ENCODE results near the gene FSTL3. TPM values are rescaled to one million over a fixed set of nuclear protein-coding genes. Genes with fewer than 3 reads are reported as not detected.
A peak's percentile ranks its signal among the peaks of the same experiment; 100 is the strongest.
"Not testable (repeated sequence)": the region's sequence is repeated elsewhere in the genome, so short reads cannot be mapped to it uniquely, and the experiment has no call there.

Gene FSTL3
- total RNA-seq, 1 experiment from 2014 or later, result 8.0 TPM

DNA sequence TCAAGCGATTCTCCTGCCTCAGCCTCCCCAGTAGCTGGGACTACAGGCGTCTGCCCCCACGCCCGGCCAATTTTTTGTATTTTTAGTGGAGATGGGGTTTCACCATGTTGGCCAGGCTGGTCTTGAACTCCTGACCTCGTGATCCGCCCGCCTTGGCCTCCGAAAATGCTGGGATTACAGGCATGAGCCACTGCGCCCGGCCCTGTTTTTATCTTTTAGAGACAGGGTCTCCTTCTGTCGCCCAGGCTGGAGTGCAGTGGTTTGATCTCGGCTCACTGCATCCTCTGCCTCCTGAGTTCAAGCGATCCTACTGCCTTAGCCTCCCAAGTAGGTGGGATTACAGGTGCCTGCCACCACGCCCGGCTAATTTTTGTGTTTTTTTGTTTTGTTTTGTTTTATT is 22.3 kb downstream of the FSTL3 start:
- DNase-seq; H3K36me3 ChIP-seq; H3K9me3 ChIP-seq (replicated peaks); H3K27ac ChIP-seq; H3K4me3 ChIP-seq; H3K27me3 ChIP-seq; H3K4me1 ChIP-seq: not testable (repeated sequence)

DNA sequence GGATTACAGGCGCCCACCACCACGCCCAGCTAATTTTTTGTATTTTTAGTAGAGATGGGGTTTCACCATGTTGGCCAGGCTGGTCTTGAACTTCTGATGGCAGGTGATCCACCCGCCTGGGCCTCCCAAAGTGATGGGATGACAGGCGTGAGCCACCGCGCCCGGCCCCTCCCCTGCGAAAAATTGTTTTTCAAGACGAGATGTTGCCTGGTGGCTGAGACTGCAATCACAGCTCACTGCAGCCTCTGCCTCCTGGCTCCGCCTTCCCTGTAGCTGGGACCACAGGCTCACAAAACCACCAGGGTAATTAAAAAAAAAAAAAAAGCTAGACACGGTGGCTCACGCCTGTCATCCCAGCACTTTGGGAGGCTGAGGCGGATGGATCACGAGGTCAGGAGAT is 23.7 kb downstream of the FSTL3 start:
- not testable (repeated sequence) for H3K36me3 ChIP-seq; DNase-seq; H3K4me3 ChIP-seq; H3K4me1 ChIP-seq; H3K27ac ChIP-seq; H3K9me3 ChIP-seq (replicated peaks); H3K27me3 ChIP-seq

GRCh38 chr19:702847-703246 is 26.7 kb downstream of the FSTL3 start:
- not testable (repeated sequence) for H3K27ac ChIP-seq; H3K4me3 ChIP-seq; DNase-seq; H3K4me1 ChIP-seq; H3K27me3 ChIP-seq; H3K36me3 ChIP-seq; H3K9me3 ChIP-seq (replicated peaks)

DNA sequence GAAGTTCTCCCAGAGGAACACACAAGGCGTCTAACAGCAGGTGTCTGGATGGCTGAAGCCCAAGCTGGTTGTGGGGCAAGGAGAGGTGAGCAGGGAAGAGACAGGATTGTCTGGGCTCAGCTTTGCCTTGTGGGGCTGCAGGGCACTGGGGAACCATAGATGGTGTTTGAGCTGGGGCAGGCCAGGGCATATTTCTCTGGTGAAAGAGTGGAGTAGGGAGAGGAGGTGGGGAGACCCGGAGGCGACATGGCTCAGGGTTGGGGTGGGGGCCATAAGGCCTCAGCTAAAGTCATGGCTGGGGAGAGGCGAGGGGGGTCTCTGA is 27.1 kb downstream of the FSTL3 start:
- Histone ChIP-seq H3K27ac (no peak overlapping the region), H3K4me3 (no peak overlapping the region), H3K9me3 (replicated peaks) (no peaks in the 10 kb centered on the region), H3K27me3 (no peaks in the 10 kb centered on the region), H3K36me3 (no peaks in the 10 kb centered on the region), H3K4me1 (no peaks in the 10 kb centered on the region)
- DNase-seq, result no peak

GRCh38 chr19:703651-704446 is 27.7 kb downstream of the FSTL3 start:
- no peaks in the 10 kb centered on the region for H3K36me3 ChIP-seq
- peak; percentile 41 to 46 for DNase-seq
- no peaks in the 10 kb centered on the region for H3K4me1 ChIP-seq
- no peaks in the 10 kb centered on the region for H3K9me3 ChIP-seq (replicated peaks)
- H3K27ac ChIP-seq, result no peak overlapping the region
- no peaks in the 10 kb centered on the region for H3K27me3 ChIP-seq
- H3K4me3 ChIP-seq, result no peak overlapping the region

- no peak for DNase-seq
- no peaks in the 10 kb centered on the region for H3K9me3 ChIP-seq (replicated peaks)
- no peak overlapping the region for H3K4me3 ChIP-seq
- H3K27me3 ChIP-seq, result no peaks in the 10 kb centered on the region
- H3K36me3 ChIP-seq, result no peaks in the 10 kb centered on the region
- no peak overlapping the region for H3K27ac ChIP-seq
- H3K4me1 ChIP-seq, result no peaks in the 10 kb centered on the region
These were observed 28.2 kb downstream of the FSTL3 start for GRCh38 chr19:704447-704741.

DNA sequence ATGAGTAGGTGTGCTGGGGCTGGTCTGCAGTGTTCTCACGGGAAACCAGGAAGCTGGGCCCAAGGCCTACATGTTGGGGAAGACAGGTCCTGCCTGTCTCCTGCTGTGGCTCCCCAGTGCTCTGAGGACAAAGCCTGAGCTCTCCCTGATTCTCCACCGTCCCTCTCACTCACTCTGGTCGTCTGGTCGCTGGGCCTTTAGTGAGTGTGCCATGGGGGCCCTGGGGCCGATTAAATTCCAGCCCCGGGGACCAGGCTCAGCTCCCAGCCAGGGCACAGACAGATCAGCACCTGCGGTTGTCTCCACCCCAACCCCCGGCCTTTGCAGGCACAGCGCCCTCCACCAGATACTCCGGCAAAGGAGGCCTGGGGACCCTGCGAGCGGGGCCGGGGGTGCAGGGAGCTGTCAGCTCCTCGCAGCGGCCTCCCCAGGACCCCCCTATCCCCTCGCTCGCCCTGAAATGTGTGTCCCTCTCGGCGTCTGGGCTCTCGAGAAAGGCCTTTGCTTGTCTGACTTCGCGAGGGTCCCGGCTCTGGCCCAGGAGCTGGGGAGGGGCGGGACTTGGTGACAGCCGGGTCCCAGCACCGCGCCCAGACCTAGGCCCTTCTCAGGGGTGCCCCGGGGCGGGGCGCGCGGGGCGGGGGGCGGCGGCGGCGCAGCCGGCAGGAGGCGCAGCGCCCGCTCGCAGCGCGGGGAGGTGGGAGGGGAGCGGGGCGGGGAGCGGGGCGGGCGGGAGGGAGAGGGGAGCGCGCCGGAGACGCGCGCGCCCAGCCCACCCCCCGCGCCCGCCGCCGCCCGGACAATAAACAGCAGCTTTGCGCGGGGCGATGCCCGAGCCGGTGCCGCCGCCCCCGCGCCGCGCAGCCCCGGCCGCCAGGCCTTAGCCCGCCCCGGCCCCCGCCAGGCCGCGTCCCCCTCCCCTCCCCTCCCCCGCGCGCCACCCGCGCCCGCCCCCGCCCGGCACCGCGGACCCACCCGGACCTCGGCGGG is 32.3 kb downstream of the FSTL3 start, which contains the start of gene PALM:
PALM (plus strand) TSS at position 782 of the 990 bp plus-strand sequence. CDS start 212 bp downstream, outside the sequence.
- H3K9me3 ChIP-seq (replicated peaks), result no peaks in the 10 kb centered on the region
- DNase-seq, result peak in 1 of 2 experiments; percentile 40
- H3K27me3 ChIP-seq, result peaks cover 14% of the 10 kb centered on the region; the same call in 1 of the 2 replicates
- H3K27ac ChIP-seq, result no peak within 1 kb of the TSS
- no peaks in the 10 kb centered on the region for H3K36me3 ChIP-seq
- peak within 1 kb of the TSS; percentile 55 for H3K4me3 ChIP-seq
- no peaks in the 10 kb centered on the region for H3K4me1 ChIP-seq

- Histone ChIP-seq H3K27me3 (peaks cover 14% of the 10 kb centered on the region; the same call in 1 of the 2 replicates), H3K4me1 (no peaks in the 10 kb centered on the region), H3K36me3 (no peaks in the 10 kb centered on the region), H3K4me3 (peak overlapping the region; percentile 55), H3K27ac (no peak overlapping the region), H3K9me3 (replicated peaks) (no peaks in the 10 kb centered on the region)
- no peak for DNase-seq
These were observed 33.2 kb downstream of the FSTL3 start for GRCh38 chr19:709196-709964.

DNA sequence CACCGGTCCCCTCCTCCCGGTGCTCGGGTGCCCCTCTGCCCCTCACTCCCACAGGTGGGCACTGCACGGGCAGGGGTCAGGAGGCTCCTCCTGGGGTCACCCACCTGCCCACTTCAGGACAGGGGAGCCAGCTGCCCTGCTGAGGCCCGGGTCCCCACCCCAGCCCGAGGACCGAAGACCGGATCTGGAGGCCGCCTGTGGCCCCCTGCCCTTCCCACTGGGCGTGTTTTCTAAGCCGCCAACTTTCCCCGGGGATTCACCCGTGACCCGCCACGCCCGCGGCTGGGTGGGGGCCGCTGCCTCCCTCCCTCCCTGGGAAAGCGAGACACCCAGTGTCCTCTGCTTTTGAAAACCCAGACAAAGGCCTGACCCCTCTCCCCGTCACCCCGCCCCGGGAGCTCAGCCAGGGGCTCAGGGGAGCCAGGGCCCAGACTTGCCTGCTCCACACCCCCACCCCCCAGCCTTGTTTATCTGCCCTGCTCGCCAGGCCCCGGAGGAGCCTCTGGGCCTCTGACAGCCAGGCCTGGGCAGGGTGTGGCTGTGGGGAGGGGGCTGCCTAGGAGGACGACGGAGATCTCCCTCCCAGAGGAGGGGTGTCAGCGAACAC is 33.9 kb downstream of the FSTL3 start:
- Histone ChIP-seq H3K36me3 (no peaks in the 10 kb centered on the region), H3K27me3 (peaks cover 14% of the 10 kb centered on the region; the same call in 1 of the 2 replicates), H3K27ac (no peak overlapping the region), H3K4me3 (peak overlapping the region; percentile 55), H3K9me3 (replicated peaks) (no peaks in the 10 kb centered on the region), H3K4me1 (no peaks in the 10 kb centered on the region)
- DNase-seq, result no peak

- Histone ChIP-seq H3K27ac (no peak overlapping the region), H3K9me3 (replicated peaks) (no peaks in the 10 kb centered on the region; the same call in 1 of the 2 replicates), H3K27me3 (peaks cover 14% of the 10 kb centered on the region; the same call in 1 of the 2 replicates), H3K4me1 (no peaks in the 10 kb centered on the region), H3K4me3 (no peak overlapping the region), H3K36me3 (no peaks in the 10 kb centered on the region)
- no peak for DNase-seq
These were observed 34.6 kb downstream of the FSTL3 start for GRCh38 chr19:710767-711166.

- Histone ChIP-seq H3K9me3 (replicated peaks) (no peaks in the 10 kb centered on the region; the same call in 1 of the 2 replicates), H3K27me3 (peaks cover 14% of the 10 kb centered on the region; the same call in 1 of the 2 replicates), H3K36me3 (no peaks in the 10 kb centered on the region), H3K4me3 (no peak overlapping the region), H3K4me1 (no peaks in the 10 kb centered on the region), H3K27ac (no peak overlapping the region)
- no peak for DNase-seq
These were observed 35.1 kb downstream of the FSTL3 start for GRCh38 chr19:711254-711653.

GRCh38 chr19:715347-715746 is 39.2 kb downstream of the FSTL3 start:
- Histone ChIP-seq H3K27ac (no peak overlapping the region), H3K36me3 (no peaks in the 10 kb centered on the region), H3K27me3 (peaks cover 9% of the 10 kb centered on the region; the same call in 1 of the 2 replicates), H3K4me3 (no peak overlapping the region), H3K4me1 (peaks cover 6% of the 10 kb centered on the region), H3K9me3 (replicated peaks) (no peaks in the 10 kb centered on the region; the same call in 1 of the 2 replicates)
- DNase-seq, result no peak

- Histone ChIP-seq H3K27ac (peak overlapping the region; percentile 58), H3K9me3 (replicated peaks) (no peaks in the 10 kb centered on the region; the same call in 1 of the 2 replicates), H3K4me3 (peak overlapping the region; percentile 12; the same call in 1 of the 2 replicates), H3K4me1 (peaks cover 6% of the 10 kb centered on the region), H3K36me3 (no peaks in the 10 kb centered on the region), H3K27me3 (no peaks in the 10 kb centered on the region)
- DNase-seq, result peak; percentile 87 to 89
These were observed 42.2 kb downstream of the FSTL3 start for GRCh38 chr19:718251-718951.

All from SJCRH30 (cell line).